Activated naive CD4-positive, alpha-beta T cell treated with anti-CD3 and anti-CD28 coated beads for 36 hours (primary cell): Measurements from ENCODE around the gene YJU2. TPM values are rescaled to one million over a fixed set of nuclear protein-coding genes. Genes with fewer than 3 reads are reported as not detected.
"Not testable (repeated sequence)": the region's sequence is repeated elsewhere in the genome, so short reads cannot be mapped to it uniquely, and the experiment has no call there.

Experiments
- CTCF ChIA-PET: fragments of 350-600 bp; sonication (Branson Sonifier 250); formaldehyde crosslinking; loops from one replicate; lab custom pipeline; 2021; ENCODE audit warnings: antibody characterized with exemption; lab: Charles Lee
- DNase-seq: peaks from one replicate; pipeline ENCODE4 v3.0.0-alpha.2; 2020
- H3K27ac Mint-ChIP-seq: one replicate; pipeline ENCODE4 v1.8.0; 2021; ENCODE audit warnings: mild to moderate bottlenecking, mixed read lengths
- H3K27me3 Mint-ChIP-seq: one replicate; pipeline ENCODE4 v1.8.0; 2021; ENCODE audit warnings: low read depth, mixed read lengths
- H3K36me3 Mint-ChIP-seq: one replicate; pipeline ENCODE4 v1.8.0; 2021; ENCODE audit warnings: low read depth, mixed read lengths
- H3K4me1 Mint-ChIP-seq: one replicate; pipeline ENCODE4 v1.8.0; 2021; ENCODE audit warnings: low read depth, mixed read lengths
- H3K4me3 Mint-ChIP-seq: one replicate; pipeline ENCODE4 v1.8.0; 2021; ENCODE audit warnings: mild to moderate bottlenecking, moderate library complexity, mixed read lengths
- H3K9me3 Mint-ChIP-seq: one replicate; pipeline ENCODE4 v1.8.0; 2021; ENCODE audit warnings: mixed read lengths
- intact Hi-C: fragments of 100-400 bp; cut with micrococcal nuclease; formaldehyde crosslinking; loops from one replicate; pipeline ENCODE4 v1.15.1; 2023
- total RNA-seq, 2 experiments: library from RNA; stranded (reverse); gene quantifications; one replicate each; pipeline ENCODE4 v1.2.3, GENCODE V29; 2021

Gene YJU2
- total RNA-seq, 2 experiments from 2014 or later = 28.5 to 29.8 TPM

DNA sequence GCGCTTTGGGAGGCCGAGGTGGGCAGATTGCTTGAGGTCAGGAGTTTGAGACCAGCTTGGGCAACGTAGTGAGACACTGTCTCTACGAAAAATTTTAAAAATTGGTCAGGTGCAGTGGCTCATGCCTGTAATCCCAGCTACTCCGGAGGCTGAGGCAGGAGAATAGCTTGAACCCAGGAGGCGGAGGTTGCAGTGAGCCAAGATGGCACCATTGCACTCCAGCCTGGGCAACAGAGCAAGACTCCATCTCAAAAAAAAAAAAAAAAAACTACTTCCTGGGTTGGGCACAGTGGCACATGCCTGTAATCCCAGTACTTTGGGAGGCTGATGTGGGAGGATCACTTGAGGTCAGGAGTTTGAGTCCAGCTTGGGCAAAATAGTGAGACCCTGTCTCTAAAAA lies 15.4 kb upstream of the YJU2 start:
- H3K9me3 Mint-ChIP-seq, H3K36me3 Mint-ChIP-seq, DNase-seq, intact Hi-C loops, H3K27me3 Mint-ChIP-seq, H3K4me1 Mint-ChIP-seq, H3K4me3 Mint-ChIP-seq: not testable (repeated sequence)
- CTCF ChIA-PET = interaction anchor here (0.6 to 1.4 kb wide), 5 partner anchors 9 to 112 kb away, joined by 3 to 7 read pairs (median 3); partner anchors contain the start of genes MPND and YJU2
- peak overlapping the region; percentile 48 for H3K27ac Mint-ChIP-seq

DNA sequence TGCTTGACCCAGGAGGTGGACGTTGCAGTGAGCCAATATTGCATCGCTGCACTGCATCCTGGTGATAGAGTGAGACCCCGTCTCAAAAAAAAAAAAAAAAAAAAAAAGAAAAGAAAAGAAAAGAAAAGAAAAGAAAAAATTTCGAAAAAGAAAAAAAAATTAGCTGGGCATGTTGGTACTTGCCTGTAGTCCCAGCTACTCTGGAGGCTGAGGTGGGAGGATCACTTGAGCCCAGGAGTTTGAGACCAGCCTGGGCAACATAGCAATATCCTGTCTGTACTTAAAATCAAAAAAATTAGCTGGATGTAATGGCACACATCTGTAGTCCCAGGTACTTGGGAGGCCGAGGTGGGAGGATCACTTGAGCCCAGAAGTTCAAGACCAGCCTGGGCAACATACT lies 14.7 kb upstream of the YJU2 start:
- not testable (repeated sequence) for H3K27ac Mint-ChIP-seq
- CTCF ChIA-PET = interaction anchor here (0.5 to 1.4 kb wide), 5 partner anchors 8 to 555 kb away, joined by 3 to 5 read pairs (median 3); partner anchors contain the start of gene MPND

DNA sequence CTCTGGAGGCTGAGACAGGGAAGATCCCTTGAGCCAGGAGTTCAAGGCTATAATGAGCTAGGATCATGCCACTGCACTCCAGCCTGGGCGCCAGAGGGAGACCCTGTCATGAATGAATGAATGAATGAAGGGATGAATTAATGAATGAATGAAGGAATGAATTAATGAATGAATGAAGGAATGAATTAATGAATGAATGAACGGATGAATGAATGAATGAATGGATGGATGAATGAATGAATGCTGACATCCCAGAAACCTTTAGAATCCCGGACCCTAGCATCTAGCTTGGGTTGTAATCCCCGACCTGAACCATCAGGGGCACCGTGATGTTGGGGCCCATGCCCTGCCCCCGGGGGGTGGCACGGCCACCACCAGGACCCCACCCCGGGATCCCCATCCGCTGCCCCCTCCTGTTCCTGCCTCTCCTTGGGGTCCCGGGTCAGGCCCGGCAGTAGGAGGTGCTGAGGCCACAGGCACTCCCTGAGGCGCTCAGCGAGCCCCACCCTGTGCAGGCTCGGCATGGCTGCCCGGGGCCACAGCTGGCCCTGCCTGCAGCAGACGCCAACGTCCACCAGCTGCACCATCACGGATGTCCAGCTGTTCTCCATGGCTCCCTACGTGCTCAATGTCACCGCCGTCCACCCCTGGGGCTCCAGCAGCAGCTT lies 14.1 kb upstream of the YJU2 start:
- peaks cover 3% of the 10 kb centered on the region for H3K4me1 Mint-ChIP-seq
- peaks cover 6% of the 10 kb centered on the region for H3K27me3 Mint-ChIP-seq
- intact Hi-C loops = no loop called here
- H3K27ac Mint-ChIP-seq = no peak overlapping the region
- no peak overlapping the region for H3K4me3 Mint-ChIP-seq
- CTCF ChIA-PET = interaction anchor here (0.5 to 1.4 kb wide), 8 partner anchors 9 to 556 kb away, joined by 3 to 4 read pairs (median 3); partner anchors contain the start of gene MPND
- no peak for DNase-seq
- no peaks in the 10 kb centered on the region for H3K9me3 Mint-ChIP-seq
- H3K36me3 Mint-ChIP-seq = no peaks in the 10 kb centered on the region

More for the DNA sequence above, 14.7 kb upstream of the YJU2 start:
- H3K9me3 Mint-ChIP-seq, intact Hi-C loops, H3K4me1 Mint-ChIP-seq, DNase-seq, H3K36me3 Mint-ChIP-seq, H3K27me3 Mint-ChIP-seq, H3K4me3 Mint-ChIP-seq: not testable (repeated sequence)

DNA sequence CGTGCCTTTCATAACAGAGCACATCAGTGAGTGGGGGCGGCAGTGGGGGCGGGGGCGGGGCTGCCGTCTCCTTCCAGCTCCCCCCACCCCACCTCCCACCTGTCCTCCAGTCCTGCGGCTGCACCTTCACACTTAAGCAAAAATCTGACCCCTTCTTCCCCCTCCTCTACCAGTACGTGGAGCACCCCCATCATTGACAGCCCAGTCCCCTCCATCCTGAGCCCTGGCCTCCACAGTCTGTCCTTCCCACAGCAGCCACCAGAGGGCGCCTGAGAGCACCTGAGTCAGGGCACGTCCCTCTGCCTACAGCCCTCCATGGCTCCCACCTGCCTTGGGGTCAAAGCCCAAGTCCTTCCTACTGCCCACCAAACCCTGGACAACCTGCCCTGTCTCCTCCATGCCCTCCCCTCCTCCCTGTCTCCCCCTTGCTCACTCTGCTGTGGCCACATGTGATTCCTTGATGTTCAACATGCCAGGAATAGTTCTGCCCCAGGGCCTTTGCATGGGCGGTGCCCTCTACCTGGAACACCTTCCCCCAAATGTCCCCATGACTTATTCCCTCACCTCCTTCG lies 13.5 kb upstream of the YJU2 start:
- peak; percentile 89 for DNase-seq
- CTCF ChIA-PET = interaction anchor here (0.6 to 1.1 kb wide), 6 partner anchors 8 to 237 kb away, joined by 3 to 5 read pairs (median 4); no protein-coding TSS in a partner anchor
- H3K27ac Mint-ChIP-seq = peak overlapping the region; percentile 53
- no peaks in the 10 kb centered on the region for H3K36me3 Mint-ChIP-seq
- H3K4me1 Mint-ChIP-seq = peaks cover 3% of the 10 kb centered on the region
- H3K4me3 Mint-ChIP-seq = no peak overlapping the region
- H3K9me3 Mint-ChIP-seq = no peaks in the 10 kb centered on the region
- intact Hi-C loops = no loop called here
- H3K27me3 Mint-ChIP-seq = peaks cover 6% of the 10 kb centered on the region

DNA sequence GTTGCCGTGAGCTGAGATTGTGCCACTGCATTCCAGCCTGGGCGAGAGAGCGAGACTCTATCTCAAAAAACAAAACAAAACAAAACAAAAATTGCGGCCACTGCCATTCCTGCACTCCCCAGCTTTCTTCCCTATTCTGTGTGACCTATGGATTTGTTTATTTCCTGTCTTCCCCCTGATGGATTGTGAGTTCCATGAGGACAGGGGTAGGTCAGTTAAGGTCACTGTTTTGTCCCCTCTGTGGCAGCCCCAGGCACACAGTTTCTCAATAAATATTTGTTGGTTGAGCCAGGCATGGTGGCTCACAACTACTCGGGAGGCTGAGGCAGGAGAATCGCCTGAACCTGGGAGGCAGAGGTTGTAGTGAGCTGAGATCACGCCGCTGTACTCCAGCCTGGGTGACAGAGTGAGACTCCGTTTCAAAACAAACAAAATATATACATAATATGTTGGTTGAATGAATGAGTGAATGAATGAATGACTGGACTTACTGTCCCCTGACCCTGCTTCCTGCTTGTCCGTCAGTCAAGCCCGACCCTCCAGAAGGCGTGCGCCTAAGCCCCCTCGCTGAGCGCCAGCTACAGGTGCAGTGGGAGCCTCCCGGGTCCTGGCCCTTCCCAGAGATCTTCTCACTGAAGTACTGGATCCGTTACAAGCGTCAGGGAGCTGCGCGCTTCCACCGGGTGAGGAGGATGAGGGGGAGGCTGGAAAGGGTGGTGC lies 12.6 kb upstream of the YJU2 start:
- Mint-ChIP-seq H3K9me3 (no peaks in the 10 kb centered on the region), H3K27ac (no peak overlapping the region), H3K4me3 (no peak overlapping the region), H3K4me1 (peaks cover 3% of the 10 kb centered on the region), H3K36me3 (no peaks in the 10 kb centered on the region), H3K27me3 (peaks cover 6% of the 10 kb centered on the region)
- no peak for DNase-seq
- intact Hi-C loops = no loop called here
- CTCF ChIA-PET = interaction anchor here (0.8 to 1.1 kb wide), 4 partner anchors 10 to 94 kb away, joined by 4 to 5 read pairs (median 5); partner anchors contain the start of gene YJU2

DNA sequence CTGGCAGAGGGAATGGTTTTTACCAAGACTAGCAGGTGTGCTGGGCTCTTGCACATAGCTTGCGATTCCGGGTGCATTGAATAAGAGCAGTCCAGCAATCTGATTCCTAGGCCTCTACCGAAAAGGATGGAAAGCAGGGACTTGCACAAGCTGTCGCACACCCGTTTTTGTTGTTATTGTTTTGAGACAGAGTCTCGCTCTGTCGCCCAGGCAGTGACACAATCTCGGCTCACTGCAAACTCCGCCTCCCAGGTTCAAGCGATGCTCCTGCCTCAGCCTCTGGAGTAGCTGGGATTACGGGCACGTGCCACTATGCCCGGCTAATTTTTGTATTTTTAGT lies 12.0 kb upstream of the YJU2 start:
- intact Hi-C loops = no loop called here
- no peak for DNase-seq
- H3K36me3 Mint-ChIP-seq = no peaks in the 10 kb centered on the region
- peaks cover 2% of the 10 kb centered on the region for H3K4me1 Mint-ChIP-seq
- no peak overlapping the region for H3K27ac Mint-ChIP-seq
- no peak overlapping the region for H3K4me3 Mint-ChIP-seq
- CTCF ChIA-PET = interaction anchor here (0.8 to 1.1 kb wide), 3 partner anchors 12 to 94 kb away, joined by 4 to 5 read pairs (median 5); partner anchors contain the start of gene YJU2
- H3K9me3 Mint-ChIP-seq = no peaks in the 10 kb centered on the region
- H3K27me3 Mint-ChIP-seq = peaks cover 6% of the 10 kb centered on the region

DNA sequence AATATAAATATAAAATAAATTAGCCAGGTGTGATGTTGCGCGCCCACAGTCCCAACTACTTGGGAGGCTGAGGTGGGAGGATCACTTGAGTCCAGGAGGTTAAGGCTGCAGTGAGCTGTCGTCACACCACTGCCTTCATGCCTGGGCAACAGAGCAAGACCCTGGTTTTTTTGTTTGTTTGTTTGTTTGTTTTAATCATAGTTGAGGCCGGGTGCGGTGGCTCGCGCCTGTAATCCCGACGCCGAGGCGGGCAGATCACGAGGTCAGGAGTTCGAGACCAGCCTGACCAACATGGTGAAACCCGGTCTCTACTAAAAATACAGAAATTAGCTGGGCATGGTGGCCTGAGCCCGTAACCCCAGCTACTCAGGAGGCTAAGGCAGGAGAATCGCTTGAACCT lies 9.4 kb upstream of the YJU2 start:
- H3K9me3 Mint-ChIP-seq, H3K4me3 Mint-ChIP-seq, H3K36me3 Mint-ChIP-seq, H3K27ac Mint-ChIP-seq, intact Hi-C loops, H3K27me3 Mint-ChIP-seq, H3K4me1 Mint-ChIP-seq, DNase-seq: not testable (repeated sequence)
- CTCF ChIA-PET = interaction anchor here (1.2 kb wide), 1 partner anchor 115 kb away, joined by 3 read pairs; no protein-coding TSS in a partner anchor

DNA sequence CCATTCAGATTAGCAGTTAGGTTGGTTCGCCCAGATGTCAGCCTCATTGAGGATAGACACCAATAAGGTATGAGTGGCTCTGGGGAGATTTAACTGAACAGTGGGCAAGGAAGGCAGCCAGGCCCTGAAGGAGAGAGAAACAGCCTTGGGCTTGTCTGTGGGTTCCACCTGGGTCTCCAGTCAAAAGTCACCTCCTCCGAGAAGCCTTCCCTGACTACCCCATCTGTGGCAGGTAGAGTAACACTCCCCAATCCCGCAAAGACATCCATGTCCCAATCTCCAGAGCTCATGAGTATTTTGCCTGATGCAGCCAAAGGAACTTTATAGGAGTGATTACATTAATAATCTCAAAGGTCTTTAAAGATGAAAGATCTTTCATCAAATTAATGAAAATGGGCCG lies 8.0 kb upstream of the YJU2 start:
- Mint-ChIP-seq H3K4me1 (no peaks in the 10 kb centered on the region), H3K27ac (no peak overlapping the region), H3K4me3 (no peak overlapping the region), H3K36me3 (no peaks in the 10 kb centered on the region), H3K27me3 (no peaks in the 10 kb centered on the region), H3K9me3 (peaks cover 8% of the 10 kb centered on the region)
- intact Hi-C loops = no loop called here
- CTCF ChIA-PET = no interaction called here
- no peak for DNase-seq

DNA sequence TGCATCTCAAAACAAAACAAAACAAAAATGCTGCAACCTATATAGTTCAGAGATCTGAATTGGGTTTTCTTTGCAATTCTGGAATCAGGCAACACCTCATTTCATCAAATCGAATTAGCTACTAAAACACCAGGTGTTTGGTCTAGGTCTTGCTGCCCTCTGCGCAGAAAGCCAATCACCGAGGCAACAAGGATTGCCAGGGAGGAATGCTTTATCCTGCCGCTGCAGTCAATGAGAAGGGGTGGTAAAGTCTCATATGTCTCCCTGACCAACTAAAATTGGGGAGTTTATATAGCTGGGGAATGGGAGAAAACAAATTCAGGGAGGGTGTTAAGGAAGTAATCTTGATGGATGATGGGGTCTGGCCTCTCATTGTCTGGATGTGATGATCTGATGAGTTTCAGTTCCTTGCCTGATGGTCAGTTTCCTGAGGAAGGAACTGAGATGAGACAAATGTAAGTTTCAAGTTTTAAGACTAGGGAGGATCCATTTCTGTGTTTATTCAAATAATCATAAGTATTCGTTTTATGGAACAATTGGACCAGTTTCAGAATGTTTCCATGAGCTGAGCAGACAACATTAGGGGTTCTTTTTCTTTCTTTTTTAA lies 5.0 kb upstream of the YJU2 start:
- no peaks in the 10 kb centered on the region for H3K27me3 Mint-ChIP-seq
- no peak for DNase-seq
- no peak overlapping the region for H3K27ac Mint-ChIP-seq
- H3K9me3 Mint-ChIP-seq = peaks cover 8% of the 10 kb centered on the region
- intact Hi-C loops = no loop called here
- no peaks in the 10 kb centered on the region for H3K36me3 Mint-ChIP-seq
- H3K4me3 Mint-ChIP-seq = no peak overlapping the region
- CTCF ChIA-PET = interaction anchor here (1.2 to 1.3 kb wide), 3 partner anchors 9 to 25 kb away, joined by 3 to 4 read pairs (median 4); no protein-coding TSS in a partner anchor
- H3K4me1 Mint-ChIP-seq = peaks cover 5% of the 10 kb centered on the region

DNA sequence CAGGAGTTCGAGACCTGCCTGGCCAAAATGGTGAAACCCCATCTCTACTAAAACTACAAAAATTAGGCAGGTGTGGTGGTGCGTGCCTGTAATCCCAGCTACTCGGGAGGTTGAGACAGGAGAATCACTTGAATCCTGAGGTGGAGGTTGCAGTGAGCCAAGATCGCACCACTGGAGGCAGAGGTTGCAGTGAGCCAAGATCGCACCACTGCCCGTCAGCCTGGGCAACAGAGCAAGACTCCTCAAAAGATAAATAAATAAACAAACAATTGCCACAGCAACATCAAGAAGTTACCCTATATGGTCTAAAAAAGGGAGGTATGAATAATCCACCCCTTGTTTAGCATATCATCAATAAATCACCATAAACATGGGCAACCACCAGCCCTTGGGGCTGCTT lies 942 bp upstream of the YJU2 start:
- H3K4me3 Mint-ChIP-seq = peak overlapping the region; percentile 15
- H3K27me3 Mint-ChIP-seq, DNase-seq, H3K9me3 Mint-ChIP-seq: not testable (repeated sequence)
- peak overlapping the region; percentile 95 for H3K27ac Mint-ChIP-seq
- CTCF ChIA-PET = interaction anchor here (1.8 kb wide), 1 partner anchor 11 kb away, joined by 7 read pairs; no protein-coding TSS in a partner anchor
- peaks cover 22% of the 10 kb centered on the region for H3K4me1 Mint-ChIP-seq
- intact Hi-C loops = loop anchor here (2.0 to 5.0 kb wide), 2 partner anchors 211 to 259 kb away; partner anchors contain the start of genes EEF2 and UBXN6
- peaks cover 22% of the 10 kb centered on the region for H3K36me3 Mint-ChIP-seq

DNA sequence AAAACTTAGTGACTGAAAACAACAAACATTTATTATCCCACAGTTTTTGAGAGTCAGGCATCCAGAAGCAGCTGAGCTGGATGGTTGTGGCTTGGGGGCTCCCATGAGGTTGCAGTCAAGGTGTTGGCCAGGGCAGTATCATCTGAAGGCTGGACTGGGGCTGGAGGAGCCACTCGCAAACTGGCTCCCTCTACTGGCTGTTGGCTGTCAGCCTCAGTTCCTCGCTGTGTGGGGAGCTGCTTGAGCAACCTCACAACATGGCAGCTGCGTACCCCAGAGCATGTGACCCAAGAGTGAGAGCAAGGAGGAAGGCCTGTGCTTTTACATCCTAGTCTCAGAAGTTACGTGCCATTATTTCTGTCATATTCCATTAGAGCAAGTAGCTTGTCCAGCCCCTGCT lies 9.7 kb downstream of the YJU2 start:
- Mint-ChIP-seq H3K4me3 (no peak overlapping the region), H3K4me1 (no peaks in the 10 kb centered on the region), H3K9me3 (peaks cover 1% of the 10 kb centered on the region), H3K27ac (no peak overlapping the region), H3K36me3 (peaks cover 46% of the 10 kb centered on the region), H3K27me3 (no peaks in the 10 kb centered on the region)
- intact Hi-C loops = no loop called here
- CTCF ChIA-PET = interaction anchor here (1.3 to 2.2 kb wide), 4 partner anchors 8 to 15 kb away, joined by 4 to 7 read pairs (median 5); partner anchors contain the start of gene YJU2
- DNase-seq = no peak

DNA sequence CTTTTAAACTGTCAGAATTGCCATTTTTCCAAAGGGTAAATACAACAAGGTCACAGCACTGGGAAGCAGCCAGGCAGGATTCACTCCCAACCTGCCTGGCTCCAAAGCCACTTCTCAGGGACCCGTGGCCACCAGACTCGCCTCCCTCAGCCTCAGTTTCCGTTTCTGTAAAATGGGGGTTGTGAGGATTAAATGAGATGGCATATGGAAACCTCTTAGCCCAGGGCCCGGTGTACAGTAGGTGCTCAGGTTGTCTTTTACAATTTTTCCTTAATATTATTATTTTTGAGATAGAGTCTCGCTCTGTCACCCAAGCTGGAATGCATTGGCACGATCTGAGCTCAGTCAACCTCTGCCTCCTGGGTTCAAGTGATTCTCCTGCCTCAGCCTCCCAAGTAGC lies 10.1 kb downstream of the YJU2 start:
- Mint-ChIP-seq H3K27me3 (no peaks in the 10 kb centered on the region), H3K9me3 (peaks cover 1% of the 10 kb centered on the region), H3K4me3 (no peak overlapping the region), H3K4me1 (no peaks in the 10 kb centered on the region), H3K27ac (no peak overlapping the region), H3K36me3 (peaks cover 48% of the 10 kb centered on the region)
- DNase-seq = no peak
- intact Hi-C loops = no loop called here
- CTCF ChIA-PET = interaction anchor here (1.3 to 2.2 kb wide), 4 partner anchors 9 to 15 kb away, joined by 4 to 7 read pairs (median 5); partner anchors contain the start of gene YJU2
